HG03097 (cell line): Measurements from ENCODE around the gene MYOCD.
"Not testable (repeated sequence)": the region's sequence is repeated elsewhere in the genome, so short reads cannot be mapped to it uniquely, and the experiment has no call there.

ENCODE experiments used
- ATAC-seq: cut with Tn5 transposase; IDR thresholded peaks from one replicate; pipeline ENCODE4 v1.9.1; 2021; ENCODE audit not compliant: unreplicated experiment, low FRiP score

The MYOCD gene, protein sequence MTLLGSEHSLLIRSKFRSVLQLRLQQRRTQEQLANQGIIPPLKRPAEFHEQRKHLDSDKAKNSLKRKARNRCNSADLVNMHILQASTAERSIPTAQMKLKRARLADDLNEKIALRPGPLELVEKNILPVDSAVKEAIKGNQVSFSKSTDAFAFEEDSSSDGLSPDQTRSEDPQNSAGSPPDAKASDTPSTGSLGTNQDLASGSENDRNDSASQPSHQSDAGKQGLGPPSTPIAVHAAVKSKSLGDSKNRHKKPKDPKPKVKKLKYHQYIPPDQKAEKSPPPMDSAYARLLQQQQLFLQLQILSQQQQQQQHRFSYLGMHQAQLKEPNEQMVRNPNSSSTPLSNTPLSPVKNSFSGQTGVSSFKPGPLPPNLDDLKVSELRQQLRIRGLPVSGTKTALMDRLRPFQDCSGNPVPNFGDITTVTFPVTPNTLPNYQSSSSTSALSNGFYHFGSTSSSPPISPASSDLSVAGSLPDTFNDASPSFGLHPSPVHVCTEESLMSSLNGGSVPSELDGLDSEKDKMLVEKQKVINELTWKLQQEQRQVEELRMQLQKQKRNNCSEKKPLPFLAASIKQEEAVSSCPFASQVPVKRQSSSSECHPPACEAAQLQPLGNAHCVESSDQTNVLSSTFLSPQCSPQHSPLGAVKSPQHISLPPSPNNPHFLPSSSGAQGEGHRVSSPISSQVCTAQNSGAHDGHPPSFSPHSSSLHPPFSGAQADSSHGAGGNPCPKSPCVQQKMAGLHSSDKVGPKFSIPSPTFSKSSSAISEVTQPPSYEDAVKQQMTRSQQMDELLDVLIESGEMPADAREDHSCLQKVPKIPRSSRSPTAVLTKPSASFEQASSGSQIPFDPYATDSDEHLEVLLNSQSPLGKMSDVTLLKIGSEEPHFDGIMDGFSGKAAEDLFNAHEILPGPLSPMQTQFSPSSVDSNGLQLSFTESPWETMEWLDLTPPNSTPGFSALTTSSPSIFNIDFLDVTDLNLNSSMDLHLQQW

DNA sequence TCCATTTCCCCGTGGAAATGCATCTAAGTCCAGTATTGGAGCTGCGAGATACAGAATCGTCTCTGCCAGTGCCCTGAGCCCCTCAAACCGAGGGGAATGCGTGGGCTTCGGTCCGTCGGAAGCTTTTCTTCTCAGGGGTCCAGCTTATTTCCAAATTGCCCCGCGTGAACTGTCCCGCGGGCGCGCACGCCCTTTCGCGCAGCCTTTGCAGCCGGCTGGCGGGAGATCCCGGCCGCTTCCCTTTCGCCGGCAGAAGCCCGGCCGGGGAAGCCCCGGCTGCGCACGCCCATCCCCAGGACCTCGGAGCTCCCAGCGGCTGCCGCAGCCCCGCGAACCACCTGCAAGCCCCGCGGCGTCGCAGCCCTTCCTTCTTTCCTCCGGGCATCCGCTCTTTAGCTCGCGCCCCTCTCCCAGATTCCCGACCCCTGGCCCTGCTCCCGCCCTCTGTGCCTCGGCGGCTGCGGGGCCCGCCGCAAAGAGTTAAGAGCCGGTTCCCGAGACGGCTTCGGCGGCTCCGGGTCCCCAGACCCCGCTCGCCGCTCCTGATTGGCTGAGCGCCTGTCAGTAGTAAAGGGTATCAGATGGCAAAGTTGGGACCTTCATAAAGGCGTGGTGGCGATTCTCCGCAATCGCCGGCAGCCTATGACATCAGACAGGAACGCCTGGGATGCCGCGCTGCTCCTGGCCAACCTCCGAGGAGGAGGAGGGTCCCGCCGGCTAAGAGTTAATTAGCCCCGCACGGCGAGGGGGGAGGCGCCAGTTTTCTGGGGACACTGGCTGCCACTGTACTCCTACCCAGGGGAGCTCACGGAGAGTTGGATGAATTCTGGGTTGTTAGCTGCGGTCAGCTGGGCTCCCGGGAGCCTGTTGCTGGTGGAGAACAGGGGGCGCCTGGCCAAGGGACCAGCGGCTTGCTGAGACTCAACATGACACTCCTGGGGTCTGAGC lies at the start of gene MYOCD:
MYOCD (plus strand) TSS at position 628 of the 948 bp plus-strand sequence; CDS start at position 927, 299 bp downstream.
- ATAC-seq, result no peak

DNA sequence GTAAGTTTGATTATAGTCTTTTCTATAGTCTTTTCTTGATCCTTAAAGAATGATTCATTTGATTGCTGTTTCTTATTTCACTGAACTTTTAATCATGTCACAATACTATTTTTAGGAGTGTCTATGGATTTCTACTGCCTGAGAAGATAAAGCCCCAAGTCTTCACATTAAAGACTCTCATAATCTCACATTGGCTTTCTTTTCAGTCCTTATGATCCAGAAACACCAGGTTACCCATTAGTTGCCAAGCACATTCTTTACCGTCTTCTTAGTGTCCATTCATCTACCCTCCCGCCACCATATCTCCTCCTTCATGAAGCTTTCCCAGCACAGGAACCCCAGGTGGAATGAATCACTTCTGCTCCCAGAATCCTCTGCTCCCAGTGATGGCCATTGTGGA lies 49.5 kb upstream of the MYOCD start:
- no peak for ATAC-seq

DNA sequence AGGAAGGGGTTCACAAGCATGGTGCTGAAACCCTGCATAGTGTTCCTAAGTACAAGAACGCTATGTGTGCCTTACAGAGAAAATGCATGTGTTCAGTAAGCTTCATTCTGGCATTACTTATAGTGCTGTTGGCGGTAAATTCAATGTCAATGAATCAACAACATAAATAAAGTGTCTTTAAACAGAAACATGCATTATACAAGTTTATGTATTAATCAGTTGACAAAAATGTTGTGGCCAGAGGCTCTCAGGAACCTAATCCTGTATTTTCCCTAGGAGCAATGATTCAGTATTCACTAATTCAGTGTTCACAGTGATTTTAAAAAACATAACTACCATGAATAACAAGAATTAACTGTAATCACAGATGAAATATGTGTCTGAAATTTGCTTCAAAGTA lies 47.1 kb upstream of the MYOCD start:
- no peak for ATAC-seq

DNA sequence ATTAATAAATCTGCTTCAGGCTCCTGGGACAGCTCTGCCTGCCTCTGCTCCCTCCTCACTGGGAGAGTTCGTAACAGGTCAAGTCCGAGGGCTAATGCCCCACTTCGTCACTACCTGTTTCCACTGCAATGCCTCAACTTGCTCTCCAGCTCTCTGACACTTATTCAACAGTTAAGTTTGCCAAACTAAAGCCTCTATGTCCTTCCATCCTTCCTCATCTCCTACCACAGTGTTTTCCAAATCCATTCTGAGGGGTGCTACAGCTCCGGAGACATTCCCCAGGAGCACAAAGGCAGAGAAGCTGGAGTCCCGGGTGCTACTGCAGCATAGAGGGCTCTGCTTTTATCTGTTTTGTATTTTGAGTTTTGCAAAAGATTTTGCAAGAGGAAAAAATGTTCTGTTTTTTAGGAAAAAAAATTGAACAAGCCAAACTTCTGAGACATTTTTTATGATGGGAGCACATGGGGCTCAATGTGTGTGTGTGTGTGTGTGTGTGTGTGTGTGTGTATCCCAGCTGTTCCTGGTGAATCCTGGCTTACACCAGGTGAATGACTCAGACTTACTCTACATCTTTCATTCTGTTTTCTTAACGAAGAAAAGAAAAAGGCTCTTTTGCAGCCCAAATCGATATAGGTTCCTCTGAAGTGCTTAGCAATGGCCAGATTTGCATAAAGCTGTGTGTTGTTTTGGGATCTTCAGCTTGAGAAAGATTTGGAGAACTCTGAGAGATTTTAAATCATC lies 46.1 kb upstream of the MYOCD start:
- no peak for ATAC-seq

DNA sequence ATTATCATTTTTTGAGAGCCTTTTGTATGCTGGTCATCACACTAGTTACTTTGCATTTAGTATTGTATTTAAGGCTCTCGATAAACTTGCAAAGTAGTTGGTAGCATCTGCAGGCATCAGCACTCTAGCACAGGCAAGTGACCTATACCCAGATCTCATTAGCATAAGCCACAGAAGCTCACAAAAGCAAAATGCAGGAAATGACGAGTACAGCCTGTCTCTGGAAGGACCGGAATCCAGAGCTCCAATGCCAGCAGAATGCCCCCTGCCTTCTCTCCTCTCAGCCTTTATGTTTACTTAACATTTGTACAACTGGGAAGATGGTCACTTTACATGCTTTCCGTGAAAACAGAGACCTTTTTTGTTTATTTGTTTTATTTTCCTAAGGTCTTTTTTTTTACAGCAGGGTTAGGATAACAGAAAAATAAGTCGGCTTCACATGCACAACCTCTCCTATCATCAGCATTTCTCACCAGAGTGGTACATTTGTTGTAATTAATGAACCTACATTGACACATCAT lies 45.4 kb upstream of the MYOCD start:
- ATAC-seq, result no peak

DNA sequence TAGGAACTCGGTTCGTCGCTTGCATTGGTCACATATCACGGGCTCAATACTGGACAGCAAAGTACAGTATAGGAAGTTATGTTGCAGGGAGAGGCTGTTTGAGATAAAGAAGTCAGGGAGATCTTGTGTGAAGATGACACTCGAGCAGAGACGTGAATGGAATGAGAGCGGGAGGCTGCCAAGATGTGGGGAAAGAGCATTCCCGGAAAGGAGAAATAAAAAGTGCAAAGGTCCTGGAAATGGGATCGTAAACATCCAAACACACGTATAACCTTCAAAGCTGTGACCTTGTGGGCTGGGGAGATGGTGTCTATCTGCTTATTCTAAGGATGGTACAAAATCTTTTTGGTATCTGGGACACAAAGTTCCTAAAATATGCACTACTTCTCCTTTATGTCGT lies 43.0 kb upstream of the MYOCD start:
- ATAC-seq, result no peak

DNA sequence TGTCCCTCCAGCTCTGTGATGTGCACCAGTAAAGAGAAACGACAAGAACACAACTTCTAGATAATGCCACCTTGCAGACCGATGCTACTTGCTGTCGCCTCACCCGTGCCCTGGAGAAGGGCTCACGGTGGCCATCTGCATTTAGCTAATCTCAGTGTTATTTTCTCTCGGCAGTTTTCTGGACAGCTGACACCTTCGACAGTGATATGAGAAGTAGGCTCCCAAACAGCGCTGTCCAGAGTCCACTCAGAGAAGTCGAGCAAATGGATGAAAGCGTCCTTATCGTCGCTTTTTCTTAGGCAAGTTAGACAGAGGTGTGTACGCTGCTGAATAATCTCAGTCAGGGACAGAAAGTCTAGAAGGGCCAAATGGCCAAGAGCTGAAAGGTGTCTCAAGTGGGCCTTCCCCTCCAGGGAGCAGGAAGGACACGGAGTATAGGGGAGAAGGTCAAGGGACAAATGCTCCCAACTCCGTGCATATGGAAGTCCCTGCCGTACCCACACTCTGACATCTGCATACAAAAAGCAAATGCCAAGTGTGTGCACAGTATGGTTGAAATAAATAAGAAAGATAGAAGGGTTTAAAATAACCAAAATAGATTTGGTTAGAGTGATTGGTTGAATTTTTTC lies 42.4 kb upstream of the MYOCD start:
- ATAC-seq, result no peak

DNA sequence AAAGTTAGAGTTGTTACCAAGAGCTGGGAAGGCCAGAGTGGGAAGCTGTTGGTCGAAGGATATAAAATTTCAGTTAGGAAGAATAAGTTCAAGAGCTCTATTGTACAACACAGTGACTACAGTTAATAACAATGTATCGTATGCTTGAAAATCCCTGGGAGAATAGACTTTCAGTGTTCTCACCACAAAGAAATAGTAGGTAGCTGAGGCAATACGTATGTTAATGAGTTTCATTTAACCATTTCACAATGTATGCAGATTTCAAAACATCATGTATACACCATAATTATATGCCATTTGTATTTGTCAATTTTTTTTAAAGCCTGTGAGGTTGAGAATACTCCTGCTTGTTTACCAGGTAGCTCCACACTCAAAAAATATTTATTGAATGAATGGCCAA lies 41.5 kb upstream of the MYOCD start:
- ATAC-seq, result no peak

DNA sequence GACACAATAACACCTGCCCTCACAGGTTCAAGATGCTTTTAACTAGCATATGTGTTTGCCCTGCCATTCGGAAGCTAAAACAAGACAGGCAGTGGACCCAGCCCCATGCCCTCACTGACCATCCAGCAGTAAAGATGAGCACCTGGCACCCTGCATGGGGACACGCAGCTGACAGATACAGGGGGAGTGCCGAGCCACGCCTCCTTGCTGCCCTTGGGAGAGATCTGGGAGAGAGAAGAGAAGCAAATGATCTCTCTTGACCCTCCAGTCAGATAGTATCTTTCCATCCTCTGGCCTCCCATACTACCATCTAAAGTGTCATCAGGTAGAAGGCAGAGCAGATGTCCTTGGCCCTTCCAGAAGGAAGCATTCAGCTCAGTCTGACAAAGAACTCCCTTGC lies 40.6 kb upstream of the MYOCD start:
- no peak for ATAC-seq

DNA sequence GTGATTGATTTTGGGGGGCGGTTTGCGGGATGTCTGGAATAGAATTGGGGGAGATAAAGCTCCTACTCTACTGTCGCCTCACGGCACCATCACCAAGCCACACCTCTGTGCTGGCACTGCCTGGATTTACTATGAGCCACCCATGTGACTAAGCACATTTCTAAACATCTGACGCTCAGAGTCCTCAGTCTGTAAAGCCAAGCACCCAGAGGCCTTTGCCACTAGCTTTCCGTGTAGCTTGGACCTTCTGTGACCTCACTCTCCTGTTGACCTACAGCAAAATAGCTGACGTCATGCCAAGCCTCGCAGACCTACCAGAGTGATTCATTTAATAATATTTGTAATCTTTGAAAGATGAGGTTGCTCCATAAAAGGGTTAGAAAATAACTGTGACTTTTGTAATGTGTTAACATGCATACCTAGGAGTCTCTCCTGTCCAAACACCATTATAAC lies 38.5 kb upstream of the MYOCD start:
- no peak for ATAC-seq

DNA sequence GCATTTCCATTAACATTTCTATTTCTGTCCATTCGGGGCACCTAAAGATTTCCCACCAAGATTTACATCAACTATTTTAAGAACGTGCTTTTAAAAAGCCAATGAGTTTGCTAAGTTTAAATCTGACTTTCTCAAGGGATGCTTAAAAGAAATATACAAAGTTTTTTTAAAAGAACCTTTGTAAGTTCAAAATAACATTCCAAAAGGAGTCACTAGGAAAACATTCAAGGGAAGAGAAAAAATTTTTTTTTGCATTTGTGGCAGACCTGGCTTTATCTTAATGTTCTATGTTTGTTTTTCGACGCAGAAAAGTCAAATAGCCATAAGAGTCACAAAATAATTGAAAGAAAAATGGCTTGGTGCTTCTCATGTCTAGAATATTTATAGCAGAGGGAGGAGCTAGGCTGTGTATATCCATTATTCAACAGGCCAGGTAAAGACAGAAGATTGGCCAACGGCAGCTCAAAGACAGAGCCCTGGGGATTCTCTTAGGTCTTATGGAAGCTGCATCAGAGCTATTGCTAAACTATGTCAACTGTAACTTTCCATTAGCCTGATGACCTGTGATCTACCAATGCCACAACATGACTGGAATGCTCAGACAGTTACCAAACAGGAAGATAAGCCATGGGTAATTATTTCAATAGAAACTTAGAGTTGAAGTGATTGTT lies 37.8 kb upstream of the MYOCD start:
- no peak for ATAC-seq

DNA sequence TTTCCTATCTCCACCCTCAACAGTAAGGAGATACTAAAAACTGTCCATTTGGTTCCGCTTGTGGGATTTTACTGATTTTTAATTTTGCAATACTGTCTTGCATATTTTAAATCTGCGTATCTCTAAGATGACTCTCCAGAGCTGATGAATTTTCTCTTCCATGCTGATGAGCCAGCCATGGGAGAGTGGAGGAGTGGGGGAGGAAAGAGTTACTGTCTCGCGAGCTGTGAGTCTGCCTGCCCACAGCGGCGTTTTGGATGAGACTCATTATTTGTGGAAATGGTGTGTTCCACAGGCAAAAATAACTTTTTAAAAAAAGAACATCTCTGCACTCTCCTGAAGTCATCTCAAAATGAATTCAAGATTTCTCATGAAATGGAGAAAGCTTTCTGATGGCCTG lies 34.6 kb upstream of the MYOCD start:
- no peak for ATAC-seq

DNA sequence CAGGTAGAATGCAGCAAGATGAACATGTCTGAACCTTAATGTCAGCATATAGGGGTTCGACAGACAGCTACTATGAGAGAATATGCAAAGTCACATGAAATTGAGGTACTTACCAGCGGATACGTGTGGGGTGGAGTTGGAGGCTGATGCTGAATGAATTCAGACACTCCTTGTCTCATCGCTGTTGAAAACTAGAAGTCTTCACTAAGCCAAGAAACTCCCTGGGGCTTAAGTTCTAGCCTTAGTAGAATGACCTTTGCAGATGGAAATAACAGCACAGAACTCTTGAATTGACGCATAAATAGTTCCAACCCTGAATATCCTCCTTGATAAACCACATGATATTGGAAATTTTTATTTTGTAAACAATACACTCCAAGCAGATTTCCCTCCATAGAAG lies 32.9 kb upstream of the MYOCD start:
- no peak for ATAC-seq

DNA sequence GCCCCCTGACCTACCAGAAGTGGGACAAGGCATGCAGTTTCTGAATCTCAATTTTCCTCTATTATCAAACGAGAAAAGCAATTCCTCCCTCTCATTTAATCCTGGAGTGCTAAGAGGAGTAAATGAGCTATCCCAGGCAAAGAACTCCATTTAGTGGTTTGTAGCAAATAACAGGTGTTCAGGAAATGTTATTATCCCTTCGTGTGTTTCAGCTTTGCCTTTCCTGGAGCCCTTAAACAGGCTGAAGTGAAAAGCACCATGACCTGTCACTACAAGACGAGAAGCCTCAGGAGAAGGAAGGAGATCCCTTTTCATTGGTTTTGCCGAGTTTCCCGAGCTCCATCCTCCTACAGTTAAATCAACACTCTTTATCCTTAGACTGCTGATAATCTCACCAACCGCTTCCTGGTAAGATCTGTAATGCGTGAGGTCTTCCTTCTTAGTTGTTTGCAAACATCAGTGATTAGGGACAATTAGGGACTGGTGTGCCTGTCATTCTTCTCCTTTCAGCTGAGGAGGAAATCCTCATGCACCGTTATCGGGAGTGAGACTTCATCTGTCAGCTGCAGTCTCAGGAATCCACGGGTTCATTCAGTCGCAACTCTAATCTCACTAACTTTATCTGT lies 30.8 kb upstream of the MYOCD start:
- no peak for ATAC-seq

DNA sequence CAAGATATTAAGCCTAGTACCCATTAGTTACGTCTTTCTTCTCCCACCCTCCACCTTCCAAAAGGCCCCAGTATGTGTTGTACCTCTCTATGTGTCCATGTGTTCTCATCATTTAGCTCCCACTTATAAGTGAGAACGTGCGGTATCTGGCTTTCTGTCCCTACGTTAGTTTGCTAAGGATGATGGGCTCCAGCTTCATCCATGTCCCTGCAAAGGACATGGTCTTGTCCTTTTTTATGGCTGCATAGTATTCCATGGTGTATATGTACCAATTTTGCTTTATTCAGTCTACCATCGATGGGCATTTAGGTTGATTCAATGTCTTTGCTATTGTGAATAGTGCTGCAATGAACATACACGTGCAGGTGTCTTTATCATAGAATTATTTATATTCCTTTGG lies 29.7 kb upstream of the MYOCD start:
- not testable (repeated sequence) for ATAC-seq

DNA sequence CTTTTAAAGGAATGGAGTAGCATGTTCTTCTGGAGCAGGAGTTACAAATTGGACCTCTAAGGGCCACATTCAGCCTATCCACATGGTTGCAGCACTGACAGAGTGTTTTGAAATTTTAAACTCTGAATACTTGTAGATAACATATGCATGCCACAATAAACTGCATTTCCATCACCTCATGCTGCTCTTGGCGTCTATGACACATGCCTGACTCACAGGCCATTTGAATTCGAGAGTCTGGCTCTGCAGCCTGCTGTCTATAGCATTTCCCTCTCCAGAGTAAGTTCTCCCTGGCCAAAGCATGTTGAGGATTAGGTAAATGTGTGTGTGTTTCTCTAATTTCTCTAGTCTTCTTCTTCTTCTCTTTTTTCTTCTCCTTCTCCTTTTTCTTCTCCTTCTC lies 28.7 kb upstream of the MYOCD start:
- ATAC-seq, result no peak

DNA sequence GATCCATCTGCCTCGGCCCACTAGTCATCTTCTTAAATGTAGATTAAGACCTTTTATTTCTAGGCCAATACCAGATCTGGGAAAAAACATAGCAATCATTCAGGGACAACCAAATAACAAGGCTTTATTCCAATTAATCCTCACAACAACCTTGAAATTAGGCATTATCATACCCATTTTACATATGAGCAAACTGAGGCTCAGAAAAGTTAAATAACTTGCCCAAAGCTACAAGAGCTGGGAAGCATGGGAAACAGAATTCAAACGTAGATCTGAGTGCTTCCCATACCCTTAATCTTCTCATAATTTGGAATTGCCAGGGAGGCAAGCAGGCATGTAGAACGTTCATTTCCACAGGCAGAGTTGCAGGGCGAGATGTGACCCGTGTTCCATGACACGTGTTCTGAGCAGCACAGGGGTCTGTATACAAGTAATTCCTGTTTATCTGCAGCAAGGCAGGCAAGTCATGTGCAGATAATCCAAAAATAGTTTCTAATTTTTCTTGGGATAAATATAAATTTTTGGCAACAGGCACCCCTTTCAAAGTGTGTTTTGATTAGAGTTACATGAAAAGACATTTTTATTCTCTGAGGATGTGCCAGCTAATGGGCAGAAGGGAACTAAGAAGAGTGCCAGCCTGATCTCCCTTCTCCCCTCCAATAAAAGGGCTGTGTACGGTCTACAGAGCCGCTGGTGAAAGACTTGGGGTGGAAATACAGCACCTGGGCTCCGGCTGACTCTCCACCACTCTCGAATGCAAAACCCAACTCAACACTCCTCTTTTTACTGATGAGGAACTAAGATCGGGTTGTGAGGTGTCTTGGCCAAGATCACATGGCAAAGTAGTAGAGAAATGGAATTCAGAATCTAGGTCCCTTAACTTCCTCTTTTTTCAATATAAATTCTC lies 27.7 kb upstream of the MYOCD start:
- no peak for ATAC-seq
